Fibroblast of the aortic adventitia (primary cell): ENCODE data around the gene ANAPC5. TPM values are rescaled to one million over a fixed set of nuclear protein-coding genes. Genes with fewer than 3 reads are reported as not detected.
"Not testable (repeated sequence)": the region's sequence is repeated elsewhere in the genome, so short reads cannot be mapped to it uniquely, and the experiment has no call there.

Source experiments
- DNase-seq: peaks from one replicate; pipeline ENCODE4 v3.0.0-alpha.2; 2010; ENCODE audit warnings: low read depth
- H3K4me3 ChIP-seq: 2 replicates; pipeline ENCODE4 v1.5.1; 2011; ENCODE audit warnings: low read depth, mild to moderate bottlenecking, control low read depth, low read length, moderate library complexity
- total RNA-seq: library from RNA; depleted of rRNA; stranded (reverse); fragments of >200 nt; gene quantifications from 2 replicates; pipeline ENCODE4 v1.2.3, GENCODE V29; 2012; ENCODE audit warnings: low replicate concordance
- TF ChIP-seq, protein P1 (sequence below): IDR thresholded peaks from 2 replicates; pipeline ENCODE4 v1.5.1; 2011; ENCODE audit warnings: mild to moderate bottlenecking, low read length, control low read depth, inconsistent platforms; ENCODE audit not compliant: insufficient read depth

ANAPC5 gene
- total RNA-seq, 1 donor: 148 TPM

DNA sequence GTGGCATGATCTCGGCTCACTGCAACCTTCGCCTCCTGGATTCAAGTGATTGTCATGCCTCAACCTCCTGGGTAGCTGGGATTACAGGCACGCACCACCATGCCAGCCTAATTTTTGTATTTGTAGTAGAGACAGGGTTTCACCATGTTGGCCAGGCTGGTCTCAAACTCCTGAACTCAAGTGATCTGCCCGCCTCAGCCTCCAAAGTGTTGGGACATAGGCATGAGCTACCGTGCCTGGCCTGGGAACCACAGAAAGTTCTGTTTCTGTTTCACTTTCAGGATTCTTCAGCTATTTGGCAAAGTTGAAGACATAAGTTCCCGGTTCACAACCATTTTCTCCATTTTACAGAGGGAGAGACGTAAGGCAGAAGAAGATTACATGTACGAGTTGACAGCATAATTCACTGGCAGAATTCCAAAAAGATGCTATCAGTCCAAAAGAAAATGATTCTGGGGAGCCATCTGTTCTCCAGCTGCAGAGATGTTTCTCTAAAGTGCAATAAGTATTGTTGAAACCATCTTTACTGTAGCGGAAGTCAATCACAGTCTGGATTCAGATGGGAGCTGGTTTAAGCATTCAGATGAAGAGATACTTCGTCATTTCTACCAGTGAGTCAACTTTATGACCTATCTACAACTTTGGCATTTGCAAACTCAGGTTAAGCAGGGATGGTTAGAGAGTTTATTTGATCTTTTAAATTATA is 39.6 kb upstream of the ANAPC5 start:
- TF ChIP-seq, protein P1, sequence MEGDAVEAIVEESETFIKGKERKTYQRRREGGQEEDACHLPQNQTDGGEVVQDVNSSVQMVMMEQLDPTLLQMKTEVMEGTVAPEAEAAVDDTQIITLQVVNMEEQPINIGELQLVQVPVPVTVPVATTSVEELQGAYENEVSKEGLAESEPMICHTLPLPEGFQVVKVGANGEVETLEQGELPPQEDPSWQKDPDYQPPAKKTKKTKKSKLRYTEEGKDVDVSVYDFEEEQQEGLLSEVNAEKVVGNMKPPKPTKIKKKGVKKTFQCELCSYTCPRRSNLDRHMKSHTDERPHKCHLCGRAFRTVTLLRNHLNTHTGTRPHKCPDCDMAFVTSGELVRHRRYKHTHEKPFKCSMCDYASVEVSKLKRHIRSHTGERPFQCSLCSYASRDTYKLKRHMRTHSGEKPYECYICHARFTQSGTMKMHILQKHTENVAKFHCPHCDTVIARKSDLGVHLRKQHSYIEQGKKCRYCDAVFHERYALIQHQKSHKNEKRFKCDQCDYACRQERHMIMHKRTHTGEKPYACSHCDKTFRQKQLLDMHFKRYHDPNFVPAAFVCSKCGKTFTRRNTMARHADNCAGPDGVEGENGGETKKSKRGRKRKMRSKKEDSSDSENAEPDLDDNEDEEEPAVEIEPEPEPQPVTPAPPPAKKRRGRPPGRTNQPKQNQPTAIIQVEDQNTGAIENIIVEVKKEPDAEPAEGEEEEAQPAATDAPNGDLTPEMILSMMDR: no peak
- no peak overlapping the region for H3K4me3 ChIP-seq
- DNase-seq: peak; percentile 66

DNA sequence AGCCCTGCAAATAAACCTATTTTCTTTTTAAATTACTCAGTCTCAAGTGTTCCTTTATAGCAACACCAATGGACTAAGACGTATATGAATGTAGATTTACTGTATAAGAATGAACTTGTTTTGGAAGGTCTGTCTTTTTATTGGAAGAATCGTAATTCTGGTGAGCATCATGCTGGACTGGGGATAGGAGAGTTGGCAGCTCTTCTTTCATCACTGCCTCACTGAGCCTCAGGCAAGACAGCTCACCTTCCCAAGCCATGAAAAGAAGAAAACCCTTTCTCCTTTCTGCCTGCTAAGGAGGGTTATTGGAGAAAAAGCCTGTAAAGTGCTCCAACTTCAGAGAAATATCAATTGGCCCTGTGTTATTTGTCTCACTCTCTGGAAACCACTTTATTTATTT is 38.6 kb upstream of the ANAPC5 start:
- TF ChIP-seq, protein P1: no peak
- no peak for DNase-seq
- no peak overlapping the region for H3K4me3 ChIP-seq

DNA sequence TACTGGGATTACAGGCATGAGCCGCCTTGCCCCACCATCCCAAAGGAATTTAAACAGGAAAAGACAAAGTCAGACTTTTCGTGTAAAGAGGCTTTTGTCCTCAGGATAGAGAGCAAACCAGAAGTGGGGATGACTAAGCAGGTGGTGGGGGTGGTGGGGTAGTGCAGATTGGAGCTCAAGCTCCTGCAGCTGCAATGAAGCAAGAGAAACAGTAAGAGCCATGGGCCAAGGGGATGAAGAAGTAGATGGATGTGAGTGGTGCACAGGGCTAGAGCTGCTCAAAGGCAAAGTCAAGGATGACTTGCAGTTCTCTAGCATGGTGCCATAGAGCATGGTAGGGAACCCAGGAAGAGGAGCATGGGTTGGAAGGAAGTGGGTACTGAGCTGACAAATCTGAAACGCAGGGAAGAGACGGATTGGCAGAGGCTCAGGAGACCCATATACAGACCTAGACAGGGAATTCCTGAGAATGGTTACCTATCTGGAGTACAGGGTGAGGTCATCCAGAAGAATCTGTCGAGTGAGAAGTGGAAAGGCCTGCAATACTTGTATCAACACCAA is 36.3 kb upstream of the ANAPC5 start:
- peak; percentile 65 for DNase-seq
- no peak overlapping the region for H3K4me3 ChIP-seq
- TF ChIP-seq, protein P1: no peak

DNA sequence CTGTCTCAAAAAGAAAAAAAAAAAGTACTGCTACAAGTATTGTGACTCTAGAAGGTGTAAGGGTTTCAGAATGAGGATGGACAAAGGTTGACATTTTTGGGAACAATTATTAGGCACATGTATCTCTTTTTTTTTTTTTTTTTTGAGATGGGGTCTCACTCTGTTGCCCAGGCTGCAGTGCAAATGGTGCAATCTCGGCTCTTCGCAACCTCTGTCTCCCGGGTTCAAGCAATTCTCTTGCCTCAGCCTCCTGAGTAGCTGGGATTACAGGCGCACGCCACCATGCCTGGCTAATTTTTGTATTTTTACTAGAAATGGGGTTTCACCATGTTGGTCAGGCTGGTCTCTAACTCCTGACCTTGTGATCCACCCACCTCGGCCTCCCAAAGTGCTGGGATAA is 32.7 kb upstream of the ANAPC5 start:
- not testable (repeated sequence) for DNase-seq, H3K4me3 ChIP-seq

DNA sequence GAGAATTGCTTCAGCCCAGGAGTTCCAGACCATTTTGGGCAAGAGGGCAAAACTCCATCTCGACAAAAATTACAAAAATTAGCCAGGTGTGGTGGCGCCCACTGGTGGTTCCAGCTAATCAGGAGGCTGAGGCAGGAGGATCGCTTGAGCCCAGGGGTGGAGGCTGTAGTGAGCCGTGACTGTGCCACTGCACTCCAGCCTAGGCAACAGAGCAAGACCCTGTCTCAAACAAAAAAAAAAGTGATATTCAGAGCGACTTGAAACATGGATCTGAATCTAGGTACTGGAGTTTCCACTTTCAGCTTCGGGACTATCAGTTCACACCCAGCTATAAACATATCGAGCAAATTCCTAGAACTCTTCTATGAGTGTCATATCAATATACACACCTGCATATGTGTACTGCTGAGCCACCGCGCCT is 31.4 kb upstream of the ANAPC5 start:
- DNase-seq: no peak
- TF ChIP-seq, protein P1: no peak
- H3K4me3 ChIP-seq: no peak overlapping the region

DNA sequence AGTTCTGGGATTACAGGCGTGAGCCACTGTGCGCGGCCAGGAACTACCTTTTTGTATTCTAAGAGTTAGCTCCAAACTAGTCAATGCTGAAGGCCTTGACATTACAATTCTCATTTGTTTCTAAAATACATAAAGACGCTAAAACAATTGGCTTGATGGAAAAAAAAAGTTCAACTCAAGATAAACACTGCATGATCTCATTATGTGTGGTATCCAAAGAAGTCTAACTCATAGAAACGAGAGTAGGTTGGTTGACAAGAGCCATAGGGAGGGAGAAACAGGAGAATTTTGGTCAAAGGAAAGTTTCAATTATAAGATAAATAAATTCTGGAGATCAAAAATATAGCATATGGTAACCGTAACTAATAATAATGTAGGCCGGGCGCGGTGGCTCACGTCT is 27.7 kb upstream of the ANAPC5 start:
- no peak for DNase-seq
- TF ChIP-seq, protein P1: no peak
- H3K4me3 ChIP-seq: no peak overlapping the region

DNA sequence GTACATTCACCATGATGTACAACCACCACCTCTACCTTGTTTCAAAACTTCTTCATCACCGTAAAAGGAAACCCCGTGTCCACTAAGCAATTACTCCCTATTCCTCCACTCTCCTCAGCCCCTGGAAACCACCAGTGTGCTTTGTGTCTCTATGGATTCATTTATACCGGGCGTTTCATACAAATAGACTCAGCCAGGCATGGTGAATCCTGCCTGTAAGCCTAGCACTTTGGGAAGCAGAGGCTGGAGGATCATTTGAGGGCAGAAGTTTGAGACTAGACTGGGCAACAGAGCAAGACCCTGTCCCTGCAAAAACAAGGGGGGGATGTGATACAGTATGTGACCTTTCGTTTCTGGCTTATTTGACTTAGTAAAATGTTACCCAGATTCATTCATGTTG is 26.5 kb upstream of the ANAPC5 start:
- H3K4me3 ChIP-seq: no peak overlapping the region
- TF ChIP-seq, protein P1: no peak
- DNase-seq: no peak
